Measurements from ENCODE around the gene ST6GALNAC1. TPM values are rescaled to one million over a fixed set of nuclear protein-coding genes. Genes with fewer than 3 reads are reported as not detected.

Gene ST6GALNAC1
- total and polyA plus RNA-seq, 2 of the 4 experiments (the other 2 are of a cell fraction): not detected

DNA sequence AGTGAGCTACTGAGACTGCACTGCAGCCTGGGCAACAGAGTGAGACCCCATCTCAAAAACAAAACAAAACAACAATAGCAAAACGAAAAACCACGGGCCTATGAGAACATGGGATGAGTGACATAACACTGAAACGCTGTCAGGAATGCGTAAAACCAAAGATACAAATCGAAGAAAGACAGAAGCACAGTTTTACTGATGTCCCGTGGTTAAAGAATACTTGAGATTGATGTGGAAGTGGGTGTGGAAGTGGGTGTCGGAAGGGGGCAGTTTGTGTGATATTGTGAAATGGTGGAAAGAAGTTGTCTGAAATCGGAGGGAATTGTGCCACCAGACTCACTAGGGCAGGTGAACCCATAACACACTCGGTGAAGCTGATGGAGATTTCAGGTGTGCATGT is 67.4 kb downstream of the ST6GALNAC1 start:
- peak overlapping the region; percentile 50; the same call in 1 of the 2 replicates for H2AK5ac ChIP-seq (ENCODE audit: low read depth, low read length)
- H4K8ac ChIP-seq (ENCODE audit: low read depth in 2 of 2, low read length in 2 of 2): no peak overlapping the region
- H3K23ac ChIP-seq (ENCODE audit: low read depth, low read length): no peak overlapping the region
- H3K14ac ChIP-seq (replicated peaks; ENCODE audit: low read depth, low read length): no peak overlapping the region
- in situ Hi-C loops (cut with MboI; ENCODE audit: low sequenced_read_pairs): no loop called here
- ChIA-PET POLR2A (ENCODE audit: unreplicated experiment) (no interaction called here), CTCF (no interaction called here)
- H4K20me1 ChIP-seq (ENCODE audit: insufficient read depth, low read length): no peaks in the 10 kb centered on the region
- H2BK15ac ChIP-seq (ENCODE audit: low read depth, low read length): no peak overlapping the region
- intact Hi-C loops (cut with micrococcal nuclease): no loop called here
- H4K5ac ChIP-seq (ENCODE audit: low read depth, low read length): no peak overlapping the region
- peaks cover 2% of the 10 kb centered on the region; the same call in 1 of the 2 replicates for H3K4me1 ChIP-seq (ENCODE audit: control insufficient read depth, insufficient read depth, low read length)
- no peak overlapping the region for H3K27ac ChIP-seq (ENCODE audit: insufficient read depth, low read length)
- no peaks in the 10 kb centered on the region for H3K79me1 ChIP-seq (ENCODE audit: low read depth in 1 of 2, low read length in 2 of 2)
- no peaks in the 10 kb centered on the region for H3K9me3 ChIP-seq (ENCODE audit: control insufficient read depth, insufficient read depth, low read length)
- no peak overlapping the region for H3K18ac ChIP-seq (ENCODE audit: low read depth, low read length)
- BruUV-seq (replicated peaks): no TSS peak
- no peak overlapping the region for H2BK120ac ChIP-seq (ENCODE audit: low read depth, low read length)
- no peak overlapping the region for H3K56ac ChIP-seq (ENCODE audit: extremely low read depth, insufficient read depth, low read length)
- no peak overlapping the region for H3K9ac ChIP-seq (ENCODE audit: low read depth, low read length)
- ATAC-seq (ENCODE audit: low read depth) (no peak), DNase-seq (no peak)
- H3K4ac ChIP-seq (ENCODE audit: low read depth, low read length): no peak overlapping the region
- no peak overlapping the region for H2AFZ ChIP-seq (replicated peaks; ENCODE audit: low read length, poor library complexity)
- no peak for TF ChIP-seq CEBPB (IDR thresholded peaks at IDR 0.05; ENCODE audit: low read depth, low read length)
- no peak for TF ChIP-seq RCOR1 (IDR thresholded peaks at IDR 0.05; ENCODE audit: insufficient replicate concordance, low read length)
- TF ChIP-seq, protein P1, sequence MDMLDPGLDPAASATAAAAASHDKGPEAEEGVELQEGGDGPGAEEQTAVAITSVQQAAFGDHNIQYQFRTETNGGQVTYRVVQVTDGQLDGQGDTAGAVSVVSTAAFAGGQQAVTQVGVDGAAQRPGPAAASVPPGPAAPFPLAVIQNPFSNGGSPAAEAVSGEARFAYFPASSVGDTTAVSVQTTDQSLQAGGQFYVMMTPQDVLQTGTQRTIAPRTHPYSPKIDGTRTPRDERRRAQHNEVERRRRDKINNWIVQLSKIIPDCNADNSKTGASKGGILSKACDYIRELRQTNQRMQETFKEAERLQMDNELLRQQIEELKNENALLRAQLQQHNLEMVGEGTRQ (IDR thresholded peaks at IDR 0.05; ENCODE audit: low read depth, low read length): no peak
- no peak for TF ChIP-seq MAFK (IDR thresholded peaks at IDR 0.05; ENCODE audit: low read depth, low read length)
- no peak for TF ChIP-seq NFE2L2 (IDR thresholded peaks at IDR 0.05; ENCODE audit: low read depth, low read length)
- TF ChIP-seq RAD21 (IDR thresholded peaks at IDR 0.05; ENCODE audit: low read length): no peak
- no peak for TF ChIP-seq BHLHE40 (IDR thresholded peaks at IDR 0.05; ENCODE audit: low read depth, low read length)
- TF ChIP-seq, protein P2, sequence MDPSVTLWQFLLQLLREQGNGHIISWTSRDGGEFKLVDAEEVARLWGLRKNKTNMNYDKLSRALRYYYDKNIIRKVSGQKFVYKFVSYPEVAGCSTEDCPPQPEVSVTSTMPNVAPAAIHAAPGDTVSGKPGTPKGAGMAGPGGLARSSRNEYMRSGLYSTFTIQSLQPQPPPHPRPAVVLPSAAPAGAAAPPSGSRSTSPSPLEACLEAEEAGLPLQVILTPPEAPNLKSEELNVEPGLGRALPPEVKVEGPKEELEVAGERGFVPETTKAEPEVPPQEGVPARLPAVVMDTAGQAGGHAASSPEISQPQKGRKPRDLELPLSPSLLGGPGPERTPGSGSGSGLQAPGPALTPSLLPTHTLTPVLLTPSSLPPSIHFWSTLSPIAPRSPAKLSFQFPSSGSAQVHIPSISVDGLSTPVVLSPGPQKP (IDR thresholded peaks at IDR 0.05; ENCODE audit: borderline replicate concordance, low read depth, low read length): no peak
- no peak for TF ChIP-seq MXI1 (IDR thresholded peaks at IDR 0.05; ENCODE audit: borderline replicate concordance, low read depth, low read length)
- TF ChIP-seq CHD1 (IDR thresholded peaks at IDR 0.05; ENCODE audit: low read depth, low read length): no peak
- TF ChIP-seq, protein P3, sequence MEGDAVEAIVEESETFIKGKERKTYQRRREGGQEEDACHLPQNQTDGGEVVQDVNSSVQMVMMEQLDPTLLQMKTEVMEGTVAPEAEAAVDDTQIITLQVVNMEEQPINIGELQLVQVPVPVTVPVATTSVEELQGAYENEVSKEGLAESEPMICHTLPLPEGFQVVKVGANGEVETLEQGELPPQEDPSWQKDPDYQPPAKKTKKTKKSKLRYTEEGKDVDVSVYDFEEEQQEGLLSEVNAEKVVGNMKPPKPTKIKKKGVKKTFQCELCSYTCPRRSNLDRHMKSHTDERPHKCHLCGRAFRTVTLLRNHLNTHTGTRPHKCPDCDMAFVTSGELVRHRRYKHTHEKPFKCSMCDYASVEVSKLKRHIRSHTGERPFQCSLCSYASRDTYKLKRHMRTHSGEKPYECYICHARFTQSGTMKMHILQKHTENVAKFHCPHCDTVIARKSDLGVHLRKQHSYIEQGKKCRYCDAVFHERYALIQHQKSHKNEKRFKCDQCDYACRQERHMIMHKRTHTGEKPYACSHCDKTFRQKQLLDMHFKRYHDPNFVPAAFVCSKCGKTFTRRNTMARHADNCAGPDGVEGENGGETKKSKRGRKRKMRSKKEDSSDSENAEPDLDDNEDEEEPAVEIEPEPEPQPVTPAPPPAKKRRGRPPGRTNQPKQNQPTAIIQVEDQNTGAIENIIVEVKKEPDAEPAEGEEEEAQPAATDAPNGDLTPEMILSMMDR (conservative IDR thresholded peaks at IDR 0.05; ENCODE audit: low read depth, low read length): no peak
- no peak for TF ChIP-seq RFX5 (IDR thresholded peaks at IDR 0.05; ENCODE audit: low read depth, low read length)
- TF ChIP-seq POLR2A (IDR thresholded peaks at IDR 0.05; ENCODE audit: low read depth, low read length): no peak
- TF ChIP-seq FOS (IDR thresholded peaks at IDR 0.05; ENCODE audit: low read depth, low read length): no peak
- TF ChIP-seq MAZ (IDR thresholded peaks at IDR 0.05; ENCODE audit: borderline replicate concordance, low read depth, low read length): no peak
- no peak overlapping the region for H2BK20ac ChIP-seq (ENCODE audit: low read depth, low read length)
- H3K27me3 ChIP-seq (ENCODE audit: control insufficient read depth, insufficient read depth, low read length): no peaks in the 10 kb centered on the region
- H2AK9ac ChIP-seq (replicated peaks; ENCODE audit: low read depth, low read length, poor library complexity): no peak overlapping the region
- dilution Hi-C loops (cut with HindIII; ENCODE audit: low sequenced_read_pairs, unreplicated experiment): no loop called here
- 86% methylated on average over 5 of the region's 9 CpGs; no CpG with 5 or more reads in 1 of the 2 experiments for WGBS, 2 experiments (ENCODE audit: extremely low coverage in 2 of 2, insufficient read length in 1 of 2)
- no peak overlapping the region for H4K91ac ChIP-seq (ENCODE audit: insufficient read depth, low read depth, low read length)
- H3K36me3 ChIP-seq (ENCODE audit: control insufficient read depth, insufficient read depth, low read length): no peaks in the 10 kb centered on the region
- peaks cover 3% of the 10 kb centered on the region; the same call in 1 of the 2 replicates for H3K9me1 ChIP-seq (ENCODE audit: insufficient read depth, low read length)
- no peak overlapping the region for H3K4me3 ChIP-seq (ENCODE audit: insufficient read depth, low read depth, low read length)
- no peak overlapping the region for H3K4me2 ChIP-seq (ENCODE audit: low read depth, low read length)
- H2BK5ac ChIP-seq (ENCODE audit: low read depth, low read length, poor library complexity, severe bottlenecking): no peak overlapping the region
